Left lung (tissue), 10 donors: Measurements from ENCODE around the gene CSF3. TPM values are rescaled to one million over a fixed set of nuclear protein-coding genes. Genes with fewer than 3 reads are reported as not detected.
A peak's percentile ranks its signal among the peaks of the same experiment; 100 is the strongest.
"Not testable (repeated sequence)": the region's sequence is repeated elsewhere in the genome, so short reads cannot be mapped to it uniquely, and the experiment has no call there.

Source experiments
- ATAC-seq: fragments of 200-7000 bp; cut with Tn5 transposase; one replicate; pipeline ENCODE4 v1.9.1; 2020; ENCODE audit warnings: moderate library complexity
- DNase-seq, 4 donors: peaks; one replicate each; pipeline ENCODE4 v3.0.0-alpha.2; 2013 to 2020
- H3K27ac ChIP-seq, 2 donors: fragments of 200-600 bp; sonication (generic) in 1 of 2; one replicate each; pipeline versions ENCODE4 v1.5.0 to v1.8.0; 2020 to 2021
- H3K27me3 ChIP-seq, 2 donors: fragments of 200-600 bp; sonication (generic) in 1 of 2; one replicate each; pipeline versions ENCODE4 v1.5.0 to v1.8.0; 2020 to 2021
- H3K36me3 ChIP-seq, 2 donors: fragments of 200-600 bp; sonication (generic) in 1 of 2; one replicate each; pipeline versions ENCODE4 v1.5.0 to v1.8.0; 2020 to 2021
- H3K4me1 ChIP-seq, 2 donors: fragments of 200-600 bp; one replicate each; pipeline ENCODE4 v1.8.0; 2021
- H3K4me3 ChIP-seq, 2 donors: fragments of 200-600 bp; sonication (generic) in 1 of 2; one replicate each; pipeline versions ENCODE4 v1.5.0 to v1.8.0; 2020 to 2021; ENCODE audit warnings: mild to moderate bottlenecking in 1 of 2
- H3K9me3 ChIP-seq, 2 donors: fragments of 200-600 bp; sonication (generic) in 1 of 2; one replicate each; pipeline versions ENCODE4 v1.5.0 to v1.8.0; 2020 to 2021
- CTCF ChIP-seq, 2 donors: fragments of 200-600 bp; sonication (generic) in 1 of 2; IDR thresholded peaks; one replicate each; pipeline versions ENCODE4 v1.5.0 to v1.8.0; 2021; ENCODE audit warnings: antibody characterized with exemption in 2 of 2
- intact Hi-C, 2 donors: fragments of 100-400 bp; cut with DNase I; formaldehyde crosslinking; loops; one replicate each; pipeline versions ENCODE4 v1.11.2 to v1.14.2; 2022
- polyA plus RNA-seq, 6 donors: library from polyadenylated mRNA; unstranded; fragments of 120-200 nt; gene quantifications; one replicate each; pipeline ENCODE4 v1.2.1, GENCODE V29; 2013; ENCODE audit not compliant: insufficient read length in 6 of 6
- total RNA-seq, 2 donors: library from RNA; stranded (reverse); fragmentation: NEBNext Ultra II Directional; extraction: Animal tissue kit (Norgen Biotek cat#: 25700); gene quantifications; one replicate each; pipeline ENCODE4 v1.2.1, GENCODE V29; 2021
- donor health status: DM: no; HTN: yes; CAD: no.
- donor health status: DM: no; HTN: no; CAD: no.

The CSF3 gene
- total and polyA plus RNA-seq, 8 donors: 0.61 to 1.7 TPM; not detected in 6

GRCh38 chr17:40004072-40004471 is 11.2 kb upstream of the CSF3 start:
- Histone ChIP-seq H3K4me1 (no peaks in the 10 kb centered on the region), H3K27ac (no peak overlapping the region), H3K36me3 (no peaks in the 10 kb centered on the region), H3K9me3 (no peaks in the 10 kb centered on the region), H3K27me3 (no peaks in the 10 kb centered on the region), H3K4me3 (no peak overlapping the region)
- TF ChIP-seq CTCF (IDR thresholded peaks at IDR 0.05): no peak
- intact Hi-C loops: no loop called here
- no peak for ATAC-seq
- DNase-seq: peak in 1 of 4 donors; percentile 31

DNA sequence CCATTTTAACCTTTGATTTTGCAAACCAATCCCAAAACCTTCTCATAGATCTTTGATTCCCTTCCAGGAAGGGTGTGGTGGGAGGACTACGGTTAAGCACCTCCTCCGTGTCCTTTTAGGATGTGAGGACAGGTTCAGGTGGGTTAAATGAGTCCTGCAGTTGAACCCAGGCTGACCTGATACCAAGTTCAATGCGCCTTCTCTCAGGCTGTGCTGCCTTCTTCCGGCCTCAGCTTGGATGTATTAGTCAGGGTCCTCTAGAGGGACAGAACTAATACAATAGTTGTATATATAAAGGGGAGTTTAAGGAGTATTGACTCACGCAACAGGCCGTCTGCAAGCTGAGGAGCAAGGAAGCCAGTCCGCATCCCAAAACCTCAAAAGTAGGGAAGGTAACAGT is 10.5 kb upstream of the CSF3 start:
- no peaks in the 10 kb centered on the region for H3K9me3 ChIP-seq
- intact Hi-C loops: no loop called here
- H3K27ac ChIP-seq: no peak overlapping the region
- H3K4me3 ChIP-seq: no peak overlapping the region
- DNase-seq (no peak), ATAC-seq (no peak)
- H3K36me3 ChIP-seq: no peaks in the 10 kb centered on the region
- no peaks in the 10 kb centered on the region for H3K27me3 ChIP-seq
- no peak for TF ChIP-seq CTCF (IDR thresholded peaks at IDR 0.05)
- H3K4me1 ChIP-seq: no peaks in the 10 kb centered on the region

DNA sequence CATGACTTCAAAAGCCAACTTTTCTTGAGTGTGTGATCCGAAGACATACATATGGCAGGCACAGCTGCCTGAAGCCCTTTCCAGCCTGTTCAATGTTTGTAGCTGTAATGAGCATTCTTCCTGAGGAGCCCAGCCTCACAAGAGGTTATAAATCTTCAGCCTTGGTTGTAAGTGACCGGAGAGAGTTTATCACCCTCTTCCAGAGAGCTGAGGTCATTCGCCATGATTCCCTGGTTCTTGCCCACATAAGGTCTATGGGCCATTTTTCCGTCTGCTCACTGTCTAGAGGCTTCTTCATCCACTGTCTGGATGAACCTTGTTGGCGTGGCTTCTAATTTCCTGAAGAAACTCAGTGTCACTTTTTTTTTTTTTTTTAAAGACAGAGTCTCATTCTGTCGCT is 9.7 kb upstream of the CSF3 start:
- H3K36me3 ChIP-seq: no peaks in the 10 kb centered on the region
- no peak overlapping the region for H3K4me3 ChIP-seq
- H3K9me3 ChIP-seq: no peaks in the 10 kb centered on the region
- H3K4me1 ChIP-seq: no peaks in the 10 kb centered on the region
- no peak for TF ChIP-seq CTCF (IDR thresholded peaks at IDR 0.05)
- H3K27me3 ChIP-seq: no peaks in the 10 kb centered on the region
- no peak overlapping the region for H3K27ac ChIP-seq
- intact Hi-C loops: no loop called here
- DNase-seq: no peak
- ATAC-seq: no peak

DNA sequence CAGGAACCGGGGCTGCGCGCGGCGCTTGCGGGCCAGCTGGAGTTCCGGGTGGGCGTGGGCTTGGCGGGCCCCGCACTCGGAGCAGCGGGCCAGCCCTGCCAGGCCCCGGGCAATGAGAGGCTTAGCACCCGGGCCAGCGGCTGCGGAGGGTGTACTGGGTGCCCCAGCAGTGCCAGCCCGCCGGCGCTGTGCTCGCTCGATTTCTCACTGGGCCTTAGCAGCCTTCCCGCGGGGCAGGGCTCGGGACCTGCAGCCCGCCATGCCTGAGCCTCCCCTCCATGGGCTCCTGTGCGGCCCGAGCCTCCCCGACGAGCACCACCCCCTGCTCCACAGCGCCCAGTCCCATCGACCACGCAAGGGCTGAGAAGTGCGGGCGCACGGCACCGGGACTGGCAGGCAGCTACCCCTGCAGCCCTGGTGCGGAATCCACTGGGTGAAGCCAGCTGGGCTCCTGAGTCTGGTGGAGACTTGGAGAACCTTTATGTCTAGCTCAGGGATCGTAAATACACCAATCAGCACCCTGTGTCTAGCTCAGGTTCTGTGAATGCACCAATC is 4.2 kb upstream of the CSF3 start:
- intact Hi-C loops, H3K9me3 ChIP-seq, H3K27ac ChIP-seq, ATAC-seq, H3K4me3 ChIP-seq, H3K36me3 ChIP-seq, H3K27me3 ChIP-seq: not testable (repeated sequence)
- peaks cover 20 to 27% of the 10 kb centered on the region in 2 donors for H3K4me1 ChIP-seq
- peak in 1 of 4 donors; percentile 74 for DNase-seq

- DNase-seq: peak in 1 of 4 donors; percentile 24
- H3K36me3 ChIP-seq, H3K9me3 ChIP-seq, H3K27ac ChIP-seq, ATAC-seq, intact Hi-C loops, H3K4me3 ChIP-seq, H3K27me3 ChIP-seq: not testable (repeated sequence)
- H3K4me1 ChIP-seq: peaks cover 20 to 38% of the 10 kb centered on the region in 2 donors
Measured at GRCh38 chr17:40012017-40012647, 3.1 kb upstream of the CSF3 start.

DNA sequence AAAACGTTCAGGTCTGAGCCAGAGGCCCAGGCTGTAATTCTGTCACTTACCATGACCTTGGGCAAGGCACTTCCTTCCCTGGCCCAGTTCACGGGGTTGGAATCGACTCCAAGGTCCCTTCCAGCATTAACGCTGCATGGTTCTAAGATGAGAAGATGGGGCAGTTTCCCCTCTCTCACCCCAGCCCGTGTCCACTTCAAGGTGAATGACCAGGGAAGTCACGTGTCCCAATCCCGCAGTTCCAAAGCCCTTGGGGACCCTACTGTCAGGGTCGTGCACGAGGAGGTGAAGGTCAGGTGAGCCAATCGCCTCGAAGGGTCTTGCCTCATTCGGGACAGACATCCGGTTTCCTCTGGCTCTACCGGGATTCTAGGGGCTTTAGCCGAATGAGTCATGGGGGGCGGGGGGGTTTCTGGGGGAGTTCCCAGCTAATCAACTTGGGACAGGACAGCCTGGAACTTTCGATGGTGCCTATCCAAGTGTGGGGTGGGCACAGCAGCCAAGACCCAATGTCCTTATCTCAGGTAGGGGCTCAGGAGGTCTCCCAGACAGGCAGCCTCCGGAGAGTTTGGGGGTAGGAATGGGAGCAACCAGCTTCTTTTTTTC is 762 bp upstream of the CSF3 start:
- DNase-seq (peak in 1 of 4 donors; percentile 11), ATAC-seq (peak; percentile 4)
- H3K27ac ChIP-seq: peak overlapping the region in 1 of 2 donors; percentile 35
- no peak overlapping the region for H3K4me3 ChIP-seq
- intact Hi-C loops: no loop called here
- no peaks in the 10 kb centered on the region for H3K27me3 ChIP-seq
- peaks cover 24 to 61% of the 10 kb centered on the region in 2 donors for H3K4me1 ChIP-seq
- no peak for TF ChIP-seq CTCF (IDR thresholded peaks at IDR 0.05)
- H3K9me3 ChIP-seq: no peaks in the 10 kb centered on the region
- H3K36me3 ChIP-seq: peaks cover 0 to 7% of the 10 kb centered on the region in 2 donors
